NK-92 treated with Interleukin-12 subunit alpha and Interleukin-12 subunit beta, amount 100 ng/mL, for 24 hours (cell line): ENCODE results near the gene CRYBB2.
"Not testable (repeated sequence)": the region's sequence is repeated elsewhere in the genome, so short reads cannot be mapped to it uniquely, and the experiment has no call there.

ENCODE experiments used
- DNase-seq: peaks from one replicate; lab custom pipeline; 2025; lab: John Stamatoyannopoulos, UW

The CRYBB2 gene

DNA sequence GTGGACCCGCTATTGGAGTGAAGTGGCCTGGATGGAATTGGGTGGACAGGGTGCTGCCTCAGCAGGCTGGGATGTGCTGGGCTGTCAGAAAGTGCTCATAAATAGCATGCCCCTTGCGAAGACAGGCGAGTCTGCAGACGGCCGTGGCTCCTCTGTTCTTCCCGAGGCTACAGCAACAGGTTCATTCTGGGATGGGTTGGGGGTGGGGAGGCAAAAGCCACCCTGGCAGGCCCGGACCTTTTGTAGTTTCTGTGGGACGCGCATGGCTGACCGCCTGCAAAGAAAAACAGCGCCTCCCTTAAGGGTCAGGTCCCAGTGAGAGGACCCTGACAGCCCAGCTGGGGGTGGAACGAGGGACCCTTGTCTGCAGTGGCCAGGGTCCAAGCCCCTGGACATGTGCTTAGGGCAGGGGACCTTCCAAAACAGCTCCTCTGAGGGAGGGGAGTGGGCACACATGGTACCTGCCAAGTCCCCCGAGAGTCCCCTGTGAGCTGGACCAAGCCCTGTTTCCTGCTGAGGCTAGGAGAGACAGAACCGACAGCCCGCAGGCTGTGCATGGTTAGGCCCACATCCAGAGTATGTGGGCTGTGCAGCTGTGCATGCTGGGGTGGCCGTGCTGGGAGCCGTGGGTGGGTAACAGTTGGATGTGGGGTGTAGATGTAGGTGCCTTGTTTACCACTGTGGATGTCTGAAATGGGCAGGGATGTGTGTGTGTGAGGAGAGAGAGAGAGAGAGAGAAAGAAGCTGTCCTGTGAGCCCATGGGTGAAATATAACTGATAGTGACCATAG is 19.5 kb upstream of the CRYBB2 start, which contains the start of gene CRYBB3:
CRYBB3 (plus strand) TSS at position 128 of the 790 bp plus-strand sequence. CDS start 1,539 bp downstream, outside the sequence.
- DNase-seq: no peak

GRCh38 chr22:25200967-25201366 is 18.5 kb upstream of the CRYBB2 start:
- no peak for DNase-seq

- DNase-seq: no peak
Observed at GRCh38 chr22:25201557-25202273, 17.7 kb upstream of the CRYBB2 start.

GRCh38 chr22:25202290-25202921 is 17.0 kb upstream of the CRYBB2 start:
- no peak for DNase-seq

GRCh38 chr22:25203082-25203481 is 16.4 kb upstream of the CRYBB2 start:
- no peak for DNase-seq

GRCh38 chr22:25204547-25204946 is 14.9 kb upstream of the CRYBB2 start:
- not testable (repeated sequence) for DNase-seq

DNA sequence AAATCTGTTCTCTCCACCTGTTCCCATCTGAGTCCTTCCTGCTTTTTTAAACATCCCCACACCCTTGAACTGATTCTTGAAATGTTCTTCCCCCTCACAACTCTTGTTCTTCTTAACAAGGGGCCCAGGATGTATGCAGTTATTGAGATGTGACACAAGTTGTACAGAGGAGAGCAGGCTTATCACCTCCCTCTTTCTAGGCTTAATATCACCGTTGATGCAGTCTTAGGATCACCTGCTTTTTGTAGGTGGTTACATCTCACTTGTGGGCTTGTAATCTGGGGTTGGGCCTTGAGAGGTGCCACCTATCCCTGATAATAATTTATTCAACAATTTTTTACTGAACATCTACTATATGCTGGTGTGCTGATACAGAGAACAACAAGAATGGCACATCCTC is 13.6 kb upstream of the CRYBB2 start:
- DNase-seq: no peak

- no peak for DNase-seq
Observed at GRCh38 chr22:25206998-25207397, 12.4 kb upstream of the CRYBB2 start.

DNA sequence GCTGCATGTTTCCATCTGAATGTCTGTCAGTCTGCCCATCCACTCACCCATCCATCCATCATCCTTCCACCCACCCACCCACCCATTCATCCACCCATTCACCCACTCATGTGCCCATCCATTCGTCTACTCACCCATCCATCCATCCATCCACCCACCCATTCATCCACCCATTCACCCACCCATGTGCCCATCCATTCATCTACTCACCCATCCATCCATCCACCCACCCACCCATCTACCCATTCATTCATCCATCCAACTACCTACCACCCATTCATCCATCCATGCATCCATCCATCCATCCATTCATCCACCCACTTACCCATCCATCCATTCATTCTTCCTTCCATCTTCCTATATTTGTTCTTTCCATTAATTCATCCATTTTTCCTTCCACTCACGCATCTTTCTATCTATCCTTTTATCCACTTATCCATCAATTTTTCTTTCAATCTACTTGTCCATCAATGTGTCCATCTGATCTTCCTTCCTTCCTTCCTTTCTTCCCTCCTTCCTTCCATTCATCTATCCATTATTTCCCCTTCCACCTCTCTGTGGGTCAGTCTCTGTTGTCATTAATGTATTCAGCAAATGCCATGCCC is 11.8 kb upstream of the CRYBB2 start:
- DNase-seq: no peak

- DNase-seq: no peak
Observed at GRCh38 chr22:25208328-25208727, 11.1 kb upstream of the CRYBB2 start.

DNA sequence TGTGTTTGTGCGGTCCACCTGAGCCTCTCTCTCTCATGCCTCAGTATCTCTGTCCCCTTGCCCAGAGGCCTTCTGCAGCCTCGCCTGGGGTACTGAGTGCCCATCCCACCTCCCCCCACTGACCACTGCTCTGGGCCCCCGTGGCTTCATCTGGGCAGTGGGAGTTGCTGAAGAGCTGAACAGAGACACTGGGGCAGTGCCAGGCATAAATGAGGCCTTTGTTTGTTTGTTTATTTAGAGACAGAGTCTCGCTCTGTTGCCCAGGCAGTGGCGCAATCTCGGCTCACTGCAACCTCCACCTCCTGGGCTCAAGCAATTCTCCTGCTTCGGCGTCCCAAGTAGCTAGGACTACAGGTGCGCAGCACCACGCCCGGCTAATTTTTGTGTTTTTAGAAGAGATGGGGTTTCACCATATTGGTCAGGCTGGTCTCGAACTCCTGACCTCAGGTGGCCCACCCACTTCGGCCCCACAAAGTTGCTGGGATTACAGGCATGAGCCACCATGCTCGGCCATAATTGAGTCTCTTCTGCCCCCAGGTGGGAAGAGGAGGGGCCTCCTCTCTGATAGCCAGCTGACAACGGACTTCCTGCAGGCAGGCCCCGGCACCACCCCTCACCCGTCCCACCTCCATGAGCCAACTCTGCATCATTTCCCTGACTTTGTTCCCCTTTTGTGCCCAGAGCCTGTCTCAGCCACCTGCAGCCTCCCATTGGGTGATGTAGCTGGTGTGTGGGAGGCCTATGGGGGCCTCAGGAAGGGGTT is 10.5 kb upstream of the CRYBB2 start:
- no peak for DNase-seq

- DNase-seq: no peak
Observed at GRCh38 chr22:25210793-25211192, 8.6 kb upstream of the CRYBB2 start.

DNA sequence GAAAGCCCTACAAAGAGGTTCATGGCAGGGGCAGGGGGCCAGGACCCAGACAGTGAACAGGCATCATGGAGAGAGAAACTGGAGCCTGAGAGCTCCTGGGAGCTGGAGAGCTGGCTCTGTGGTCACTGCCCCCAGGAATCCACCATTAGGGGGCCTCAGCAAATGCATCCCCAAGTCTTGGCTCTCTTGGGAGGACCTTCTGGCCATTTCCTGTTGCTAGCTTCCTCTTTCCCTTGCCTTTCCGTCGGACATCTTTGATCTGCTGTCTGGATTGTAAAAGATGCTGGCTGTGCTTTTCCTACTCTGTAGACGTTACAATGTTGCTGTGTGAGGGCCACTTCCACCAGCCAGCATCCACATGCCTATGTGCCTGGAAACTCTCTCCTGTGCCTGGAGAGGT is 7.1 kb upstream of the CRYBB2 start:
- no peak for DNase-seq

DNA sequence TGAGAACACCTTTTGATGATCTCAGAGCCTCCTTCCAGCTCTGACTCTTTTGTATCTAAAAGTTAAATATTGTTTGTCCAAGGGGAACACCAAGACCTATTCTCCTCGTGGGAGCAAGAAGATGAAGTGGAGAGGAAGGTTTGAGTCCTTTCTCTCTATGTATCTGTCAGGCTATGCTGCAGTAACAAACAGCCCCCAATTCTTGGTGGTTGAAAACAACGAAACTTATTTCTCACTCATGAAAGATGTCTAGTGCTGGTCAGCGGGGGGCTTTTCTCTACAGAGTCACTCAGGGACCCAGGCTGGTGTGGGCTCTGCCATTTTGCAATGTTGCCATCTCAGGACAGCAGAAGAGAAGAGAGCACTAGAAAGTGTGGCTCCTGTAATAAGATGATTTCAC is 6.2 kb upstream of the CRYBB2 start:
- DNase-seq: no peak

GRCh38 chr22:25216230-25216629 is 3.2 kb upstream of the CRYBB2 start:
- no peak for DNase-seq

- no peak for DNase-seq
Observed at GRCh38 chr22:25219948-25220442, 556 bp downstream of the CRYBB2 start.

GRCh38 chr22:25221790-25222189 is 2.4 kb downstream of the CRYBB2 start:
- DNase-seq: no peak

DNA sequence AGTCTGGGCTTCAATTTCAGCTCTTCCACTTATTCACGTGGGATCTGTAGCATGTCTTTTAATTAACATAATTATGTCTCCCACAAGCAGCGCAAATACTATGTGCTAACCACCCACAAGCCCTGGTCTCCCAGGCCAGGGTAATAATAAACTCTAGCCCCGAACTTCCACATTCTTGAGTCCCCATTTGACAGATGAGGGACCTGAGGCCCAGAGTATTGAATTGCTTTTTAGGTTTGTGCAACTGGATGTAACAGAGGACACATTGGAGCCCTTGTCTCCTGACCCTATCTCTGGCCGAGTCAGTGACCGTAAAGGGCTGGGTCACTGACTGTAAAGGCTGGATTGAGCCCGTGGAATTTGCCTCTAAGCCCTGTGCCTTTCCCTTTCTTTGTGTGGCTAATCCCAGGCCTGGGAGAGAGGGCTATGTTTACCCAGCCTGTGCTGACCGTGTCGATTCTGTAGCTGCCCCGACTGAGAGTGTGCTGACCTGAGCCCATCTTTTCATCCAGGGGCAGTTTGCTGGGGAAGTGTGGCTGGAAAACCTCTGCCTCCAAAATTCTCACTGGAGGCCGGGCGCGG is 3.9 kb downstream of the CRYBB2 start:
- DNase-seq: no peak

DNA sequence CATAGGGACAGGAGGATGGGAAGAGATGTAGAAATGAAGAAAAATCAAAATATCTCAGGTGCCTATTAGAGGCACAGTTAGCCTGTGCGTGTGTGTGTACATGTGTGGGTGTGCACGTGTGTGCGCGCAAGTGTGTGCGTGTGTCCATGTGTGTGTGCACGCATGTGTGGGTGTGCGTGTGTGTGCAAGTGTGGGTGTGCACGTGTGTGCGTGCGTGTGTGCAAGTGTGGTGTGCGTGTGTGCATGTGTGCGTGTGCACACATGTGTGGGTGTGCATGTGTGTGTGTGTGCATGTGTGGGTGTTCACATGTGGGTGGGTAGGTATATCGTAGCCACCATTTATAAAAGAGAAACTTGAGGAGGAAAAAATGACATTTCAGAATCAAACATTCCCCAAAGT is 9.4 kb downstream of the CRYBB2 start:
- DNase-seq: no peak

DNA sequence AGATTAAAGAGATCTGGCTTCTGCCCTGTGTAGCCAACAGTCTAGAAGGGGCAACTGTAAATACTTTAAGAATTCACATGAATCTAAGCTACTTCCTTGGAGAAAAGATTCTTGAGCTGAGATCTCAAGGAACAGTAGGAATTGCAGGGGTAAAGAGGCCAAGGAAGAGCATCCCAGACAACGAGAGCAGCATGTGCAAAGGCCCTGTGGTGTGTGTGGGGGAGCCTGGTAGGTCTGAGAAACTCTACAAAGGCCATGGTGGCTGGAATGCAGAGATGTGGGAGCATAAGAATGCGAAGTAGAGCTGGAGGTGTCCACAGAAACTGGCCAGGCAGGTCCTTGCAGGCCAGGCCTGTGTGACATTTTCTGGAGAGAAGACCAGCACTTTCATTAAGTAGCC is 11.3 kb downstream of the CRYBB2 start:
- DNase-seq: not testable (repeated sequence)

DNA sequence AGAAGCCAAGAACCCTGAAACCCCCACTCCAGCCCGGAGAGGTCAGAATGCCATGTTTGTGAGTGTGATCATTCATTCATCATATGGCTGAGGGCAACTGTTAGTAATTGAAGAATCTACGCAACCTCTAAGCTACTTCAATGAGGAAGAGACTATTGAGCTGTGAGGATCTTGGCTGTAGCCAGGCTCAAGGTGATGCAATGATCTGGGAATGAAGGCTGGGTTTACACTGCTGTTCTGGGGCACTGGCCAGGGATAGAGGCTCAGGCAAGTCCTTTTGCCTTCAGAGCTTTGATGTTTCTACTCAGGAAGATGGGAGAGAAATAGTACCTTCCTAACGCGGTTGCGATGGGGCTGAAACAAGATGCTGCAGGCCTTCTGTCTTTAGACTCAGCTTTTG is 12.9 kb downstream of the CRYBB2 start:
- no peak for DNase-seq
